ENCODE results near the gene MPG.
A peak's percentile ranks its signal among the peaks of the same experiment; 100 is the strongest.

MPG gene

GRCh38 chr16:119295-119694 lies 41.3 kb downstream of the MPG start:
- DNase-seq = no peak

GRCh38 chr16:119835-120491 lies 41.9 kb downstream of the MPG start:
- DNase-seq = no peak

GRCh38 chr16:120756-121155 lies 42.7 kb downstream of the MPG start:
- DNase-seq = no peak

GRCh38 chr16:122361-122760 lies 44.3 kb downstream of the MPG start:
- DNase-seq = no peak

GRCh38 chr16:123558-124350 lies 45.7 kb downstream of the MPG start:
- peak; percentile 25 to 43 for DNase-seq

- no peak for DNase-seq
Measured at GRCh38 chr16:125011-125410, 47.0 kb downstream of the MPG start.

GRCh38 chr16:129075-129474 lies 51.0 kb downstream of the MPG start:
- no peak for DNase-seq

- DNase-seq = no peak
Measured at GRCh38 chr16:130533-131173, 52.6 kb downstream of the MPG start.

GRCh38 chr16:132120-132519 lies 54.1 kb downstream of the MPG start:
- no peak for DNase-seq

GRCh38 chr16:133716-134115 lies 55.7 kb downstream of the MPG start:
- DNase-seq = no peak
